B cell (primary cell): ENCODE results near the gene MBOAT1. TPM values are rescaled to one million over a fixed set of nuclear protein-coding genes. Genes with fewer than 3 reads are reported as not detected.

Source experiments
- ATAC-seq: fragments of 200-7000 bp; cut with Tn5 transposase; one replicate; pipeline ENCODE4 v1.10.0; 2021; ENCODE audit warnings: low read depth, mild to moderate bottlenecking, moderate number of reproducible peaks, moderate library complexity
- CTCF ChIA-PET: fragments of 350-600 bp; sonication (Branson Sonifier 250); formaldehyde crosslinking; loops from one replicate; lab custom pipeline; 2021; ENCODE audit warnings: antibody characterized with exemption, inconsistent platforms; lab: Charles Lee
- POLR2A ChIA-PET: fragments of 350-600 bp; sonication (Branson Sonifier 250); formaldehyde crosslinking; loops from one replicate; lab custom pipeline; 2021; ENCODE audit warnings: antibody characterized with exemption; lab: Charles Lee
- DNase-seq: peaks from one replicate; pipeline ENCODE4 v3.0.0; 2013
- H2AFZ ChIP-seq: 2 replicates; pipeline ENCODE4 v1.6.1; 2012; ENCODE audit warnings: mild to moderate bottlenecking, low read depth, low read length; ENCODE audit not compliant: insufficient read depth, poor library complexity, severe bottlenecking
- H3K27ac ChIP-seq, 2 donors: 1 replicate in 1 of 2; 2 replicates in 1 of 2; pipeline ENCODE4 v1.5.1; 2012 to 2013; ENCODE audit warnings: low read length in 2 of 2, mild to moderate bottlenecking in 2 of 2, moderate library complexity in 1 of 2
- H3K27me3 ChIP-seq, 4 experiments: fragments of 200-600 bp in 1 of 4; sonication (generic) in 1 of 4; replicated peaks in 1 of 4; 1 replicate in 2 of 4; 2 replicates in 2 of 4; pipeline versions ENCODE4 v1.6.1 to v1.7.0; 2013 to 2016; ENCODE audit warnings: low read length in 3 of 4, mild to moderate bottlenecking in 2 of 4, mixed read lengths in 1 of 4, moderate library complexity in 1 of 4; ENCODE audit not compliant: insufficient read depth in 4 of 4, control insufficient read depth in 3 of 4; ENCODE audit errors: control extremely low read depth in 1 of 4
- H3K36me3 ChIP-seq, 2 experiments: replicated peaks in 1 of 2; 1 replicate in 1 of 2; 2 replicates in 1 of 2; pipeline versions ENCODE4 v1.6.1 to v1.7.1; 2013; ENCODE audit warnings: low read length in 1 of 2; ENCODE audit not compliant: insufficient read depth in 2 of 2, control insufficient read depth in 1 of 2; ENCODE audit errors: control extremely low read depth in 1 of 2, extremely low read depth in 1 of 2
- H3K4me1 ChIP-seq, 2 donors: fragments of 200-600 bp in 1 of 2; sonication (generic) in 1 of 2; 1 replicate in 1 of 2; 2 replicates in 1 of 2; pipeline versions ENCODE4 v1.5.1 to v1.6.1; 2013 to 2017; ENCODE audit warnings: low read length in 2 of 2; ENCODE audit not compliant: control insufficient read depth in 2 of 2, insufficient read depth in 2 of 2
- H3K4me2 ChIP-seq: replicated peaks from 2 replicates; pipeline ENCODE3; 2012; ENCODE audit warnings: mild to moderate bottlenecking, low read depth, low read length; ENCODE audit not compliant: poor library complexity, severe bottlenecking
- H3K4me3 ChIP-seq, 5 experiments: fragments of 200-600 bp in 1 of 5; sonication (generic) in 1 of 5; 1 replicate in 3 of 5; 2 replicates in 2 of 5; pipeline versions ENCODE4 v1.5.1 to v1.7.0; 2011 to 2016; ENCODE audit warnings: low read length in 4 of 5, mild to moderate bottlenecking in 4 of 5, low read depth in 2 of 5, control low read depth in 1 of 5, moderate library complexity in 1 of 5; ENCODE audit not compliant: insufficient read depth in 1 of 5; ENCODE audit errors: control extremely low read depth in 1 of 5, extremely low read depth in 1 of 5
- H3K79me2 ChIP-seq: fragments of 200-600 bp; sonication (generic); one replicate; pipeline ENCODE4 v1.6.0; 2016; ENCODE audit warnings: low read length; ENCODE audit not compliant: control insufficient read depth, insufficient read depth
- H3K9ac ChIP-seq: fragments of 200-600 bp; sonication (generic); 2 replicates; pipeline ENCODE4 v1.6.1; 2017; ENCODE audit warnings: mild to moderate bottlenecking, low read length, moderate library complexity
- H3K9me3 ChIP-seq, 3 donors: one replicate each; pipeline versions ENCODE4 v1.6.1 to v1.7.1; 2013; ENCODE audit warnings: low read length in 2 of 3; ENCODE audit not compliant: control insufficient read depth in 2 of 3, insufficient read depth in 1 of 3; ENCODE audit errors: control extremely low read depth in 1 of 3
- H4K20me1 ChIP-seq: 2 replicates; pipeline ENCODE4 v1.6.0; 2012; ENCODE audit warnings: mild to moderate bottlenecking, low read length; ENCODE audit not compliant: insufficient read depth, control insufficient read depth, poor library complexity, severe bottlenecking
- H3K27ac Mint-ChIP-seq: one replicate; pipeline ENCODE4 v1.8.0; 2021; ENCODE audit warnings: mixed read lengths
- H3K27me3 Mint-ChIP-seq: one replicate; pipeline ENCODE4 v1.8.0; 2021; ENCODE audit warnings: mixed read lengths
- H3K4me1 Mint-ChIP-seq: one replicate; pipeline ENCODE4 v1.8.0; 2021; ENCODE audit warnings: mixed read lengths
- H3K4me3 Mint-ChIP-seq: one replicate; pipeline ENCODE4 v1.8.0; 2021; ENCODE audit warnings: mixed read lengths
- H3K9me3 Mint-ChIP-seq: one replicate; pipeline ENCODE4 v1.8.0; 2022; ENCODE audit warnings: mixed read lengths; ENCODE audit not compliant: insufficient read depth
- CTCF ChIP-seq: fragments of 200-600 bp; IDR thresholded peaks from one replicate; pipeline ENCODE4 v1.8.0; 2022; ENCODE audit warnings: antibody characterized with exemption, mild to moderate bottlenecking
- EZH2 ChIP-seq: IDR thresholded peaks from 2 replicates; pipeline ENCODE4 v1.6.1; 2012; ENCODE audit warnings: borderline replicate concordance, low read depth, mild to moderate bottlenecking, moderate library complexity, low read length; ENCODE audit not compliant: insufficient read depth, poor library complexity, severe bottlenecking
- WGBS: methylation state at CpG from one replicate; pipeline ENCODE4 v1.1.5; 2013; ENCODE audit warnings: missing lambda C conversion rate; ENCODE audit not compliant: insufficient coverage; 5-methylcytosine and 5-hydroxymethylcytosine counted together
- intact Hi-C: fragments of 100-400 bp; cut with micrococcal nuclease; formaldehyde crosslinking; loops from one replicate; pipeline ENCODE4 v1.10.0; 2022
- polyA plus RNA-seq: library from polyadenylated mRNA; depleted of rRNA; stranded (reverse); fragments of >200 nt; gene quantifications from 2 replicates; pipeline ENCODE4 v1.2.3, GENCODE V29; 2012
- total RNA-seq, 2 donors: library from RNA; stranded (reverse); fragments of 120-200 nt in 1 of 2; gene quantifications; 1 replicate in 1 of 2; 2 replicates in 1 of 2; pipeline versions ENCODE4 v1.2.3 to v1.2.4, GENCODE V29; 2013 to 2022

The MBOAT1 gene
- total and polyA plus RNA-seq, 2 donors (not counting 1 experiment from before 2014, with no cell fraction given): 5.4 to 8.1 TPM

DNA sequence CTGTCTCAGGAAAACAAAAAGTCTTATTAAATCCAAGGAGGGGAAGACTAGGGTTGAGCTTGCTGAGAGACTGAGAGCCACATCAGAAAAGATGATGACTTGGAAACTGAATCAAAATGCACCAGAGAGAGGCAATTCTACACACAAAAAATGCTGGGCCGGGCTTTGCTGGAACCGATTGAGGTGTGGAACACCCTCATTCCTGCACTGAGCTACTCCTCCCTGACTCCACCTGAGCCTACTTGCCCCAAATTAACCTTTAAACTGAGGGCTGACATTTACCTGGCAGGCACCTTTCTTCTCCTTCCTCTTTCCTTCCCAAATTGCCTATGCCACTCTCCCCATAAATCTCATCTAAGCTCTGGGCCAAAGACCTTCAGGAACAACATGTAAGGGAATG lies 40.8 kb upstream of the MBOAT1 start:
- TF ChIP-seq EZH2 (no peak), CTCF (no peak)
- Histone ChIP-seq H3K36me3 (no peaks in the 10 kb centered on the region), H2AFZ (no peak overlapping the region), H3K79me2 (no peaks in the 10 kb centered on the region), H3K4me1 (no peaks in the 10 kb centered on the region), H3K27me3 (no peaks in the 10 kb centered on the region), H3K4me3 (no peak overlapping the region), H3K27ac (no peak overlapping the region), H3K4me2 (no peak overlapping the region), H3K9ac (no peak overlapping the region), H3K9me3 (no peaks in the 10 kb centered on the region), H4K20me1 (no peaks in the 10 kb centered on the region)
- POLR2A ChIA-PET: no interaction called here
- no peak for DNase-seq
- intact Hi-C loops: no loop called here
- ATAC-seq: no peak
- H3K9me3 Mint-ChIP-seq: no peaks in the 10 kb centered on the region
- no peaks in the 10 kb centered on the region for H3K4me1 Mint-ChIP-seq
- CTCF ChIA-PET: no interaction called here
- H3K27me3 Mint-ChIP-seq: peaks cover 10% of the 10 kb centered on the region
- H3K27ac Mint-ChIP-seq: no peak overlapping the region
- no peak overlapping the region for H3K4me3 Mint-ChIP-seq
- 54% methylated on average over 2 of the region's 2 CpGs for WGBS

GRCh38 chr6:20252311-20252710 lies 40.0 kb upstream of the MBOAT1 start:
- Mint-ChIP-seq H3K9me3 (no peaks in the 10 kb centered on the region), H3K4me1 (no peaks in the 10 kb centered on the region), H3K4me3 (no peak overlapping the region), H3K27me3 (peaks cover 10% of the 10 kb centered on the region), H3K27ac (no peak overlapping the region)
- no peaks in the 10 kb centered on the region for H3K9me3 ChIP-seq
- no peak for ATAC-seq
- H3K27ac ChIP-seq: no peak overlapping the region
- CTCF ChIA-PET: no interaction called here
- H3K4me2 ChIP-seq: no peak overlapping the region
- no peaks in the 10 kb centered on the region for H3K36me3 ChIP-seq
- no peaks in the 10 kb centered on the region for H3K27me3 ChIP-seq
- H3K9ac ChIP-seq: no peak overlapping the region
- no peak overlapping the region for H2AFZ ChIP-seq
- DNase-seq: no peak
- POLR2A ChIA-PET: no interaction called here
- 92% methylated on average over 5 of the region's 6 CpGs for WGBS
- no peaks in the 10 kb centered on the region for H3K4me1 ChIP-seq
- intact Hi-C loops: no loop called here
- H3K4me3 ChIP-seq: no peak overlapping the region
- TF ChIP-seq EZH2: no peak
- TF ChIP-seq CTCF: no peak
- H4K20me1 ChIP-seq: no peaks in the 10 kb centered on the region
- H3K79me2 ChIP-seq: no peaks in the 10 kb centered on the region
